Effector memory CD4-positive, alpha-beta T cell (primary cell): Measurements from ENCODE around the gene STARD8.

Source experiments
- DNase-seq, 3 donors: peaks; one replicate each; pipeline ENCODE4 v3.0.0-alpha.2; 2020
- H3K27ac ChIP-seq: 2 replicates; pipeline ENCODE4 v1.7.0; 2013; ENCODE audit warnings: mild to moderate bottlenecking, low read length, moderate library complexity; ENCODE audit not compliant: insufficient read depth, poor library complexity, severe bottlenecking
- H3K27me3 ChIP-seq: replicated peaks from 2 replicates; pipeline ENCODE4 v1.7.0; 2013; ENCODE audit warnings: mild to moderate bottlenecking, low read length; ENCODE audit not compliant: insufficient read depth, control insufficient read depth, poor library complexity, severe bottlenecking
- H3K36me3 ChIP-seq: 2 replicates; pipeline ENCODE4 v1.7.0; 2013; ENCODE audit warnings: mild to moderate bottlenecking, low read length, moderate library complexity; ENCODE audit not compliant: control insufficient read depth, insufficient read depth
- H3K4me1 ChIP-seq: 2 replicates; pipeline ENCODE4 v1.7.0; 2013; ENCODE audit warnings: low read length, mild to moderate bottlenecking; ENCODE audit not compliant: control insufficient read depth, insufficient read depth, poor library complexity, severe bottlenecking
- H3K4me3 ChIP-seq: 2 replicates; pipeline ENCODE4 v1.7.0; 2013; ENCODE audit warnings: low read length, low read depth, mild to moderate bottlenecking; ENCODE audit not compliant: insufficient read depth, poor library complexity, severe bottlenecking
- H3K9me3 ChIP-seq: 2 replicates; pipeline ENCODE4 v1.7.0; 2013; ENCODE audit warnings: mild to moderate bottlenecking, low read length, moderate library complexity; ENCODE audit not compliant: control insufficient read depth

STARD8 gene

DNA sequence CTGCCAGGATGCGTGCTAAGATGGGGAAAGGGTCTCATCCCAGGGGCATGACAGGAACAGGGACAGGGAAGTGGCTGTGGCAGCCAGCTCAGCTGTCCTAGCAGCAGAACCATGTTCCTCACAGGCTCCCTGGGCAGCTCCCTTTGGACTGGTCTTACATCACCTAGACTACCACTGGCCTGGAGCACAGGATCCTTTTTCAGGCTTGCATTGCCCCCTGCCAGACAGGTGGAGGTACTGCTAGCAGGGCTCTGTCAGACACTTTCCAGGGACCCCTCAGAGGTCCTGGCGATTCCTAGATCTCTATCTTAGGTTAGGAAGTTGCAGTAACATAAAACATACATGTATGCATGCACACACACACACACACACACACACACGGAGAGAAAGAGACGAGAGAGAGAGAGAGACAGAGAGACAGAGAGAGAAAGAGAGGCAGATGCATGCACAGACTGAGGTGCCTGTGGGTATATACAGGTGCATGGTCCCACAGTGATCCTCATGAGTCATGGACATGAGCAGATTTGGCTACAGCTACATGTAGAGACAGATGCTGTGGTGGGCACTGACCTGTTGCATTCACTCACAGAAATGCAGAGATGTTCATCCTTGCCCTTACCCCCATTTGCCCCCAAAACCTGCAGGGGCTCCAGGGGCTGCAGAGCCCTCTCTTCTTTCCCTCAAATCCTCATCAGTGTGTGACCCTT is 63.6 kb downstream of the STARD8 start:
- H3K4me3 ChIP-seq: no peak overlapping the region
- no peaks in the 10 kb centered on the region for H3K27me3 ChIP-seq
- DNase-seq: no peak
- no peaks in the 10 kb centered on the region for H3K36me3 ChIP-seq
- no peaks in the 10 kb centered on the region for H3K4me1 ChIP-seq
- no peaks in the 10 kb centered on the region for H3K9me3 ChIP-seq
- no peak overlapping the region for H3K27ac ChIP-seq

DNA sequence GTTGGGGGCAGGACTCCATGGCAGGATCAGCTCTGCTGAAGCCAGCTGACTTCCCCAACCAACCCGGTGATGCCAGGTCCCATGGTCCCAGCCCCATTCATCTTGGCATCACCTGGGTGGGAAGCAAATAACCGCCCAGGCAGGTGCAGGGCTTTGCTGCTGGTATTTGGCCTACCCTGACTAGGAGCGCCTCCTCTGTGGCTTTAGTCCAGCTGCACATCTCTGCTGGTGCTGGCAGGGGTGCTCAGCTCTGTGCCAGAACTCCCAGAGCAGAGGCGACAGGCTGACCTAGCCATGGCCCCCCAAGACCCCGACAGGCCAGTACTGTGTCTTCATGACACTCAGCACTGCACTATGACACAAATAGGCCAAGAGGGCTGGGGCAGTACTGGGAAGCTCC is 64.4 kb downstream of the STARD8 start:
- Histone ChIP-seq H3K36me3 (no peaks in the 10 kb centered on the region), H3K4me1 (no peaks in the 10 kb centered on the region), H3K4me3 (no peak overlapping the region), H3K9me3 (no peaks in the 10 kb centered on the region), H3K27me3 (no peaks in the 10 kb centered on the region), H3K27ac (no peak overlapping the region)
- no peak for DNase-seq

DNA sequence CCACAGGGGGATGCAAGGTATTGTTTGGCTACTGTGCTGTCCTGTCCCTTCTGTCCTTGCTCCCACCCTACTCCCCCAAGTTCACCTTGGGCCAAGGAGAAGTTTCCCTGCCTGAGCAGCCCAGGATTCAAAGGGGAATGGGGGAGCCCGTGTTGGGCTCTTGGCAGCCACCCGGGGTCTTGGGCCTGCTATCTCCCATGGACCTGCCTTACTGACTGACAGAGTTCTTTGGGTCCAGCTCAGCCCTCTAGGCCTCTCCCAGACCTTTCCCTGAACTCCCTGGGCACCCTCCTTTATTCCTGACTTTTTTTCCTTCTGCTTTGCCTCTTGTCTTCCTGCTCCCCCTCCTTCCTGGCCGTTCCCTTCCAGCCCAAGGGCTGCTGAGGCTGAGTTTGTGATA is 67.4 kb downstream of the STARD8 start:
- Histone ChIP-seq H3K27ac (no peak overlapping the region), H3K27me3 (no peaks in the 10 kb centered on the region)

DNA sequence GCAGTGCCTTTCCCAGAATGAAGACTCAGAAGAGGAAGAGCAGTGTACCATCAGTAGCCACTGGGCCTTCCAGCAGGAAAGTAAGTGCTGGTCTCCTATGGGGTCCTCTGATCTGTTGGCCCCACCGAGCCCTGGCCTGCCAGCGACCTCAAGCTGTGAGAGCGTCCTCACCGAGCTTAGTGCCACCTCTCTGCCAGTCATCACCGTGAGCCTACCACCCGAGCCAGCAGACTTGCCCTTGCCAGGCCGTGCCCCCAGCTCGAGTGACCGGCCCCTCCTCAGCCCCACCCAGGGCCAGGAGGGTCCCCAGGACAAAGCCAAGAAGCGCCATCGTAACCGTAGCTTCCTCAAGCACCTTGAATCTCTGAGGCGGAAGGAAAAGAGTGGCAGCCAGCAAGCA is 69.7 kb downstream of the STARD8 start:
- no peak overlapping the region for H3K4me3 ChIP-seq
- H3K9me3 ChIP-seq: no peaks in the 10 kb centered on the region
- no peaks in the 10 kb centered on the region for H3K36me3 ChIP-seq
- H3K27me3 ChIP-seq: no peaks in the 10 kb centered on the region
- H3K4me1 ChIP-seq: no peaks in the 10 kb centered on the region
- no peak for DNase-seq
- H3K27ac ChIP-seq: no peak overlapping the region

More for the DNA sequence above, 67.4 kb downstream of the STARD8 start:
- no peaks in the 10 kb centered on the region for H3K4me1 ChIP-seq
- no peaks in the 10 kb centered on the region for H3K9me3 ChIP-seq
- no peak overlapping the region for H3K4me3 ChIP-seq
- no peaks in the 10 kb centered on the region for H3K36me3 ChIP-seq
- DNase-seq: no peak

DNA sequence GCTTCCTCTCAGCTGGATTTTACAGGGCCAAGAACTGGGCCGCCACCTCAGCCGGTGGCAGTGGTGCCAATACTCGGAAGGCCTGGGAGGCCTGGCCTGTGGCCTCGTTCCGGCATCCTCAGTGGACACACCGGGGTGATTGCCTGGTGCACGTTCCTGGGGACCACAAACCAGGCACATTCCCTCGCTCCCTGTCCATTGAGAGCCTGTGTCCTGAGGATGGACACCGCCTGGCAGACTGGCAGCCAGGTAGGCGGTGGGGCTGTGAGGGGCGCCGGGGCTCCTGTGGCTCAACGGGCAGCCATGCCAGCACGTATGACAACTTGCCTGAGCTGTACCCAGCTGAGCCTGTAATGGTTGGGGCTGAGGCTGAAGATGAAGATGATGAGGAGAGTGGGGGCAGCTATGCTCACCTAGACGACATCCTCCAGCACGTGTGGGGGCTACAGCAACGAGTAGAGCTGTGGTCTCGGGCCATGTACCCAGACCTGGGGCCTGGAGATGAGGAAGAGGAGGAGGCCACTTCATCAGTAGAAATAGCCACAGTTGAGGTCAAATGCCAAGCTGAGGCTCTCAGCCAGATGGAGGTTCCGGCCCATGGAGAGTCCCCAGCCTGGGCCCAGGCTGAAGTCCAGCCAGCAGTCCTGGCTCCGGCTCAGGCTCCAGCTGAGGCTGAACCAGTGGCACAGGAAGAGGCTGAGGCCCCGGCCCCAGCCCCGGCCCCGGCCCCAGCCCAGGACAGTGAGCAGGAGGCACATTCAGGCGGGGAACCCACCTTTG is 70.4 kb downstream of the STARD8 start:
- no peak for DNase-seq
- no peaks in the 10 kb centered on the region for H3K4me1 ChIP-seq
- H3K27ac ChIP-seq: no peak overlapping the region
- H3K36me3 ChIP-seq: no peaks in the 10 kb centered on the region
- H3K27me3 ChIP-seq: no peaks in the 10 kb centered on the region
- no peak overlapping the region for H3K4me3 ChIP-seq
- H3K9me3 ChIP-seq: no peaks in the 10 kb centered on the region

DNA sequence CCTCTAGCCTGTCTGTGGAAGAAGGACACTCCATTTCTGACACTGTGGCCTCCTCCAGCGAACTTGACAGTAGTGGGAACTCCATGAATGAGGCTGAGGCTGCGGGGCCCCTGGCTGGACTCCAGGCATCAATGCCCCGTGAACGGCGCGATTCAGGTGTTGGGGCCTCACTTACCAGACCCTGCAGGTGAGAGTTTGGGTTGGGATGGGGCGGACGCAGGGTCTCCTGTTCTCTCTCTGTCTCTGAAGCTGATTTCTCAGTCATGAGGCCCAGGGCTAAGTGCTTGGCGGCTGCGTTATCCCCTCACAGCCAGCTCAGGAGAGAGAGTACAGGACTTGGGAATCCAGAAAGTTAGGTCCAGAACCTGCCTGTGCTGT is 71.0 kb downstream of the STARD8 start:
- H3K36me3 ChIP-seq: no peaks in the 10 kb centered on the region
- no peaks in the 10 kb centered on the region for H3K9me3 ChIP-seq
- no peak overlapping the region for H3K27ac ChIP-seq
- no peaks in the 10 kb centered on the region for H3K4me1 ChIP-seq
- DNase-seq: no peak
- no peak overlapping the region for H3K4me3 ChIP-seq
- H3K27me3 ChIP-seq: no peaks in the 10 kb centered on the region

DNA sequence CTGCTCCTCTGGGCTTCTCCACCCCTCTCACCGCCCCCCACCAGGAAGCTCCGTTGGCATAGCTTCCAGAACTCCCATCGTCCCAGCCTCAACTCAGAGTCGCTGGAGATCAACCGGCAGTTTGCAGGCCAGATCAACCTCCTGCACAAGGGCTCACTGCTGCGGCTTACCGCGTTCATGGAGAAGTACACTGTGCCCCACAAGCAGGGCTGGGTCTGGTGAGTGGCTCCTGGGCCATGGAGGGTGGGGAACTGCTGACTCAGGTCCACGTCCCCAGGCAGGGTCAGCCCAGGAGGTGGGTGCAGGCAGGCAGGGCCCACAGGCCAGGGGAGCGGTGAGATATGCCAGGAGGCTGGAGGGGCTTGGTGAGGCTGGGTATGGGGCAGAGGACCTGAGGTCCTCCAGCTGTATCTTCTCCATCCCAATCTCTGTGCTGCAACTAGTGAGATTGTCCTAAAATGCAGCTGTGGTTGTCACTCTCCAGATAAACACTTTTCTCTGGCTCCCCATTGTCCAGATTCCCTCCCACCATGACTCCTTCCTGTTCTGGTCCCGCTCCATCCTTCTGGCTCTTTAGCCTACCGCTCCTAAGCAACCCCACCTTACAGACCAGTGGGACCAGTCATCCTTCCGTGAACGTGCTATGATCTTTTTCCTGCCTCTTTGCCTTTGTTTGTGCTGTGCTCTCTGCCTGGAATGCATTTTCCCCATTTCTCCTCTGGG is 71.9 kb downstream of the STARD8 start:
- H3K36me3 ChIP-seq: no peaks in the 10 kb centered on the region

DNA sequence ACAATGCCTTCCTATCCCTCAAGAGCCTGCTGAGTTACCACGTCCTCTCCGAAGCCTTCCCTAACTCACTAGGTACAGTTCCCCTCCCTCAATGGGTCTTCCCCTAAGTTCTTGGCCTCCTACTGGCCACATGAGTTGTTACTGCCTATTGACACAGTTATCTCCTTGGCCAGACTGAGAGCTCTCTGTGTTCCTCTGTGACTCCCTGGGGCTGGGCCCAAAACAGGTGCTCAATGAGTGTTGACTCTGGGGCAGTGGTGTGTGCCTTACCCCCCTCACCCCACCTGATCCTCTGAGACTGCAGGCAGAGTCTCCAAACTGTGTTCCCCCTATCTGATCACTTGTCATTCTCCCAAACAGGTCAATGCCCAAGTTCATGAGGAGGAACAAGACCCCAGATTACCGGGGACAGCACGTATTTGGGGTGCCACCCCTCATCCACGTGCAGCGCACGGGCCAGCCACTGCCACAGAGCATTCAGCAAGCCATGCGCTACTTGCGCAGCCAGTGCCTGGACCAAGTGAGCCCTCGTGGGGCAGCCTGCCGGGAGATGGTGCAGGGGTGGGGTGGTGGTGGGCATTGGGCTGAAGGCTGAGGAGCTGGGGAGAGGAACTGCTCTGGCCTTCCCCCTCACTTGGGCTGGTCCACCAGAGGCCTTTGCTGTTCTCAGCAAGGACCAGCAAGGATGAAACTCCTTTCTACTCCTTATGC is 72.6 kb downstream of the STARD8 start:
- DNase-seq: no peak
- Histone ChIP-seq H3K4me1 (no peaks in the 10 kb centered on the region), H3K36me3 (no peaks in the 10 kb centered on the region), H3K4me3 (no peak overlapping the region), H3K9me3 (no peaks in the 10 kb centered on the region), H3K27me3 (no peaks in the 10 kb centered on the region), H3K27ac (no peak overlapping the region)

More for the DNA sequence above, 71.9 kb downstream of the STARD8 start:
- Histone ChIP-seq H3K4me3 (no peak overlapping the region), H3K9me3 (no peaks in the 10 kb centered on the region), H3K27ac (no peak overlapping the region), H3K4me1 (no peaks in the 10 kb centered on the region), H3K27me3 (no peaks in the 10 kb centered on the region)
- DNase-seq: no peak

DNA sequence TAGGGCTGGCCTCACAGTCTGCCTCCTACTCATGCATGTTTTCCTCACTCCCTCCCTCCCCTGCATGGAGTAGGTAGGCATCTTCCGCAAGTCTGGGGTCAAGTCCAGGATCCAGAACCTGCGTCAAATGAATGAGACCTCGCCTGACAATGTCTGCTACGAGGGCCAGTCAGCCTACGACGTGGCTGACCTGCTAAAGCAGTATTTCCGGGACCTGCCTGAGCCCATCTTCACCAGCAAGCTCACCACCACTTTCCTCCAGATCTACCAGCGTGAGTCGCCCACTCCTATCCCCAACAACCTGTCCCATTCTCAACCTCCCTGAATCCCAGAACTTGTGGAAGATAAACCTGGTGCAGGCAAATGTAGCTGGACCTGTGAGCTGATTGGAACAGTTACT is 73.4 kb downstream of the STARD8 start:
- Histone ChIP-seq H3K27me3 (no peaks in the 10 kb centered on the region), H3K4me3 (no peak overlapping the region), H3K4me1 (no peaks in the 10 kb centered on the region), H3K36me3 (no peaks in the 10 kb centered on the region), H3K9me3 (no peaks in the 10 kb centered on the region), H3K27ac (no peak overlapping the region)
- no peak for DNase-seq
